HG03175 (cell line): ENCODE measurements around the gene GNG7.
"Not testable (repeated sequence)": the region's sequence is repeated elsewhere in the genome, so short reads cannot be mapped to it uniquely, and the experiment has no call there.

Experiments
- ATAC-seq: cut with Tn5 transposase; IDR thresholded peaks from one replicate; pipeline ENCODE4 v1.9.1; 2021; ENCODE audit warnings: mild to moderate bottlenecking, moderate library complexity; ENCODE audit not compliant: unreplicated experiment

GNG7 gene

DNA sequence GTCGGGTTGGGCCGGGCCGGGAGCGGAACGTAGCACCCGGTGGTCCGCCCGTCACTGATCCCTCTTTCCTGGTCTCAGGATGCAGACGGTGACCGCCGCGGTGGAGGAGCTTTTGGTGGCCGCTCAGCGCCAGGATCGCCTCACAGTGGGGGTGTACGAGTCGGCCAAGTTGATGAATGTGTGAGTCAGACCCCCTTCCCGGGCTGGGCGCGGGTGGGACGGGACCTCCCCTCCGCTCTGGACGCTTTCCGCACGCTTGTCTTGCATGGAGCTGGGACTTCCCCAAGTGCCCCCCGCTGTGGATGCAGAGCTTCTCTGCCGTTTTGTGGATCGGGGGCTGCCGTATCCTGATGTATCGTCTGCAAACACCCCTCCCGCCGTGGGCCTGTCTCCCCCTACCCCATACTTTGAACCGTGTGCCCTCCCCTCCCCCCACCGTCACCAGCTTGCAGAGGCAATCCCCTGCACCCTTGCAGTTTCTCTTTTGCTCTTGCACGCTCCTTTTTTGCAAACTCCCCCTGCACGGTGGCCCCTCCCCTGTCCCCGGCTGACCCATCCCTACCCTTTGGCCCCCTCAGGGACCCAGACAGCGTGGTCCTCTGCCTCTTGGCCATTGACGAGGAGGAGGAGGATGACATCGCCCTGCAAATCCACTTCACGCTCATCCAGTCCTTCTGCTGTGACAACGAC is 225.9 kb downstream of the GNG7 start:
- ATAC-seq, result peak; percentile 6

DNA sequence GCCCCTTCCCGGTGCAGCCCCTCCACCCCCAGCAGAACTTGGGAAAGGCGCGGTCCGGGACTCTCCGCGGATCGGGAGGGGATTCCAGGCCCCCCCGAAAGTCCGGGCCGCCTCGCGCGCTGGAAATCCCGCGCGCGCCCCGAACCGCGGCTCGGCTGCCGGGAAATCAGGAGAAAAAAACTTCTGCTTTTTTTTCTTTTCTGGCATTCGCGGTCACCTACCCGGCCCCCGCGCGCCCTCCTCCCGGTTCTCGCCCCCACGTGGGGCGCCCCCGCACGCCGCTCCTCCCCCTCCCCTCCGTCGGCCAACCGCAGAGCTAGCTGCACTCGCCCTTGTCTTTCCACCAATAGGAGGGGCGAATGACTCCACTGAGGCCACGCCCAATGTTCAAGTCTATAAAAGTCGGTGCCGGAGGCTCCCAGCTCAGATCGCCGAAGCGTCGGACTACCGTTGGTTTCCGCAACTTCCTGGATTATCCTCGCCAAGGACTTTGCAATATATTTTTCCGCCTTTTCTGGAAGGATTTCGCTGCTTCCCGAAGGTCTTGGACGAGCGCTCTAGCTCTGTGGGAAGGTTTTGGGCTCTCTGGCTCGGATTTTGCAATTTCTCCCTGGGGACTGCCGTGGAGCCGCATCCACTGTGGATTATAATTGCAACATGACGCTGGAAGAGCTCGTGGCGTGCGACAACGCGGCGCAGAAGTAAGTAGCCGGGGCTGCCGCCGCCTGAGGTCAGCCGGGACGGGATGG is 226.6 kb downstream of the GNG7 start, which contains the start of gene GADD45B:
GADD45B (plus strand) TSS at position 426 of the 749 bp plus-strand sequence; CDS start at position 658, 232 bp downstream.
- ATAC-seq, result peak; percentile 44

DNA sequence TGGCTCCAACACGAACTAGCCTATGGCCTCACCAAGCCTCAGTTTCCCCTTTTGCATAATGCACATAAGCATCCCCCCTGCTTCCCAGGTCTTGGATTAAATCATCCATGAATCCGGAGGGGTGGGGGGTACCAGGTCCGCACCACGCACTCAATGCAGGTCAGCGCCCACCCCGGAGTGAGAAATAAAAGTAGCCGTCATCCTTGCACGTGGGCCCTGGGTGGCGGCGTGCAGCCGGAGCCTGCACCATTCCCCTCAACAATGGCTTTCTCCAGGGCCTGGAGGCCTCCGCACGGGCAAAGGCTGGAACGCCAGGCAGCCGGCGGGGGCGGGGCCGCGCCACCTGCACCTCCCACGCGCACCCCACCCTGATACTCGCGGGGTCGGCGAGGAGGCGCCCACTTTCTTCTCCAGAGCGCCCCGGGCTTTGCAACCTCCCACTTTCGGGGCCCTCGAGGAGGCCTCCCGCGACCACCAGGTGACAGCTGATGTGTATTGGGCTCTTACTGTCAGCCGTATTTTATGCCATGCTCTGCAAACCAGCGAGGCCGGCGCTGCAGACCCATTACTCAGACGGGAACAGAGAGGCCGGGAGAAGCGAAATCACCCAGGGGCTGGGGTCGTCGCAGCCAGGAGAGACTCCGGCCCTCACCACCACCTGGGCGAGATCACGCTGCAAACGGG is 227.3 kb downstream of the GNG7 start:
- ATAC-seq, result peak; percentile 14

DNA sequence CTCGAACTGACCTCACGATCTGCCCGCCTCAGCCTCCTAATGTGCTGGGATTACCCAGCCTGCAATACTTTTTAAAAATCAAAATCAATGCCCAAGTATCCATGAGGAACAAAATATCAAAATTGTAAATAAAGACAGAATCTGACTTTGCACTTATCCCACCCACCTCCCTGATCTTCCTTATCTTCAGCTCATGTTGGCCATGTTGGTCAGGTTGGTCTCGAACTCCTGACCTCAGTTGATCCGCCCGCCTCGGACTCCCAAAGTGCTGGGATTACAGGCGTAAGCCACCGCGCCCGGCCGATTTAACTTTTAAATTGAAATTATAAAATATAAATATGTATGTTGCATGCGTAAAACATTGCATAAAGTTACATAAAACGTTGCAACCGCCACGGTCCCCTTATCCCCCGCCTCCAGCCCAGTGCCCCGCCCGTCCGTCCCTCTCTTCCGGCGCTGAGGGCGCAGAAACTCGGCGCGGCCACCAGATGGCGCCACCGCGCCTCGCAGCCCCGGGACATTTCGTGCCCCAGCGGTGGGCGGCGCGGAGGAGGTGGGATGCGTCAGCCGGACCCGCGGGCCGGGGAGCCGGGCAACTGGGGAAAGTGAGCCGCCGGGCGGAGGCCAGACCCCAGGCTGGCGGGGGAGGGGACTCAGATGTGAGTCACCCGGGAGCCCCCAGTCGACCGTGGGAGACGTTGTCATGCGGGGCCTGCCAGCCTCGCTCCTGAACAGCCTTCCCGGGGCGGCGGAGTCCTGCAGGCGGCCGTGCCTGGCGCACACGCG is 228.1 kb downstream of the GNG7 start:
- ATAC-seq, result no peak

DNA sequence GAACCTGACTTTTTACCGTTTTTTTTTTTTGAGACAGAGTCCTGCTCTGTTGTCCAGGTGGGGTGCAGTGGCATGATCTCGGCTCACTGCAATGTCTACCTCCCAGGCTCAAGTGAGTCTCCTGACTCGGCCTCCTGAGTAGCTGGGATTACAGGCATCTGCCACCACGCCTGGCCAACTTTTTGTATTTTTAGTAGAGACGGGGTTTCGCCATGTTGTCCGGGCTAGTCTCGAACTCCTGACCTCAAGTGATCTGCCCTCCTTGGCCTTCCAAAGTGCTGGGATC is 232.6 kb downstream of the GNG7 start:
- ATAC-seq, result not testable (repeated sequence)

DNA sequence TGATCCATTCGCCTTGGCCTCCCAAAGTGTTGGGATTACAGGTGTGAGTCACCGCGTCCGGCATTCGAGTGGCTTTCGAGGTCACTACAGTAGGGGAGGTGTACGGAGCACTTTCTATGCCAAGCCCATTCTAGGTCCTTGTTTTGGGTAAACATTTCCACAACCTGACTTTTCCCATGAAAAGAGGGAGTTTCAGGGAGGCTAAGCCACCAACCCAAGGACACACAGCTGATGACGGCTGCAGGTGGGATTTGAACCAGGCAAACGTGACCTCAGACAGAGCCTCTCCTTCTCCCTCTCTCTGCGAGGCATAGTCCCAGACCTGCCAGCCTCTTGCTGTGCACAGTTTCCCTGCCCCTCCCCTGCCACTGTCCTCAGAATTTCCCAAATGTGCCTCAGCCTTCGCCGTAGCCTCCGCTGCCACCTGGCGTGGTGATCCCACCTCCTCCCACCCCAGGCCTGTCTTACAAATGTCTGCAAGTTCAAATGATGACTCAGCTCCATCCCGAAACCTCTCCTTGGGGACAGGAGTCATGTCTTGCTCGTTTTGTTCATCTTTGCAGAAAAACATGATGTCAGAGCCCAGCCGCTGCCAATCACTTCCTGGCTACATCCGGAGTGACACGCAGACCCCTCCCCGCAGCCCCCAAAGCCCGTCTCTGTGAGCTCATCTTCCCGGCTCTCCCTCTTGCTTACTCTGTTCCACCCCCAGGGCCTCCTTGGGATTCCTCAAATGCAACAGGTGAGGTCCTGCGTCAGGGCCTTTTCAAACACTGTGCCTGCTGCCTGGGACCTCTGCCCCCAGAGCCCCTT is 233.2 kb downstream of the GNG7 start:
- no peak for ATAC-seq

DNA sequence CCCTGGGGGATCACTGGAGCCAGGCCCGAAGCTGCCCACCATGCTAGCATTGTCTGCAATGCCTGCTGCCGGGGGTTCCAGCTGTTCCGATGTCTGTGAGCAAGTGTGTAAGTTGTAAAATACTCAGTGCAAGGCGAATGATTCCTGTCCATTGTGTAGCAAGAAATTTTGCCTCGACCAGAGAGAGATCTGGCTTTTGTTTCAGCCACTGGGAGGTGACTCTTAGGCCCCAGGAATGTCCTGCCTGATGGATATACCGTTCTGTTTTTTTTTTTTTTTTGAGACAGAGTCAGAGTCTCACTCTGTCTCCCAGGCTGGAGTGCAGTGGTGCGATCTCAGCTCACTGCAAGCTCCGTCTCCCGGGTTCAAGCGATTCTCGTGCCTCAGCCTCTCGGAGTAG is 233.9 kb downstream of the GNG7 start:
- ATAC-seq, result no peak

DNA sequence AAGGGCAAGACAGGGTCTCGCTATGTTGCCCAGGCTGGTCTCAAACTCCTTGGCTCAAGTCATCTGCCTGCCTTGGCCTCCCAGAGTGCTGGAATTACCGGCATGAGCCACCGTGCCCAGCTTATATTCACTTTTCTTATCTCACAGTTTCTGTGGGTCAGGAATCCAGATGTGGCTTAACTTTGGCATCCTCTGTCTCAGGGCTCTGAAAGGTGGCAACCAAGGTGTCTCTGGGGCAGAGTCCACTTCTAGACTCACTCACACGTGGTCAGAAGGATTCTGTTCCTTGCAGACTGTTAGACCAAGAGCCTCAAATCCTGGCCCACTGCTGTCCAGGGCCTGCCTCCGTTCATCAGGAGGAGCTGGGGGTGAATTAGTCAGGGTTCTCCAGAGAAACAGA is 238.1 kb downstream of the GNG7 start:
- ATAC-seq, result no peak

DNA sequence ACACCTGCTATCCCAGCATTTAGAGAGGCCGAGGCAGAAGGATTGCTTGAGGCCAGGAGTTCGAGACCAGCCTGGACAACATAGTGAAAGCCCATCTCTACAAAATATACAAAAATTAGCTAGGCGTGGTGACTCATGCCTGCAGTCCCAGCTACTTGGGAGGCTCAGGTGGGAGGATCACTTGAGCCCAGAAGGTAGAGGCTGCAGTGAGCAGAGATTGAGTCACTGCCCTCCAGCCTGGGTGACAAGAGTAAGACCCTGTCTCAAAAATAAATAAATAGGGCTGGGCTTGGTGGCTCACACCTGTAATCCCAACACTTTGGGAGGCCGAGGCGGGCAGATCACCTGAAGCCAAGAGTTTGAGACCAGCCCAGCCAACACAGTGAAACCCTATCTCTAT is 238.8 kb downstream of the GNG7 start:
- ATAC-seq, result not testable (repeated sequence)

DNA sequence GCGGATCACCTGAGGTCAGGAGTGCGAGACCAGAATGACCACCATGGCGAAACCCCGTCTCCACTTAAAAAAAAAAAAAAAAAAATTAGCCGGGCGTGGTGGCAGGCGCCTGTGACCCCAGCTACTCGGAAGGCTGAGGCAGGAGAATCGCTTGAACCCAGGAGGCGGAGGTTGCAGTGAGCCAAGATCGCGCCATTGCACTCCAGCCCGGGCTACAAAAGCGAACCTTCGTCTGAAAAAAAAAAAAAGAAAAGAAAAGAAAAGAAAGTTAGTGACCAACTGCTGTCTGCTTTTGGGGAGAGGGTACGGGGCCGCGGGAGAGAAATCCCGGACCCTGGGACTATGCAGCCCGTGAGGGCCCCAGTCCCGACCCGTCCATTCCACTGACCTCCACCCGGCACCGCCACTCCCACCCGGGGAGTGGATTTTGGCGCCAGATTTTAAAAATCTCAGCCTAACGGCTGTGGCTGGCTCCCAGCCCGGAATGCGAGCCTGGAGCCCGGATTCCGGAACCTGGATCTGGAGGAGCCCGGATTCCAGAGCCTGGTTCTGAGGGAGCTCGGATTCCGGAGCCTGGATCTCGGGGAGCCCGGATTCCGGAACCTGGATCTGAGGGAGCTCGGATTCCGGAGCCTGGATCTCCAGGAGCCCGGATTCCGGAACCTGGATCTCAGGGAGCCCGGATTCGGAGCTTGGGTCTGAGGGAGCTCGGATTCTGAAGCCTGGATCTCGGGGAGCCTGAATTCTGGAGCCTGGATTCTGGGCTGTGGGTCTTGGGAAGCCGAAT is 239.7 kb downstream of the GNG7 start:
- ATAC-seq, result no peak

DNA sequence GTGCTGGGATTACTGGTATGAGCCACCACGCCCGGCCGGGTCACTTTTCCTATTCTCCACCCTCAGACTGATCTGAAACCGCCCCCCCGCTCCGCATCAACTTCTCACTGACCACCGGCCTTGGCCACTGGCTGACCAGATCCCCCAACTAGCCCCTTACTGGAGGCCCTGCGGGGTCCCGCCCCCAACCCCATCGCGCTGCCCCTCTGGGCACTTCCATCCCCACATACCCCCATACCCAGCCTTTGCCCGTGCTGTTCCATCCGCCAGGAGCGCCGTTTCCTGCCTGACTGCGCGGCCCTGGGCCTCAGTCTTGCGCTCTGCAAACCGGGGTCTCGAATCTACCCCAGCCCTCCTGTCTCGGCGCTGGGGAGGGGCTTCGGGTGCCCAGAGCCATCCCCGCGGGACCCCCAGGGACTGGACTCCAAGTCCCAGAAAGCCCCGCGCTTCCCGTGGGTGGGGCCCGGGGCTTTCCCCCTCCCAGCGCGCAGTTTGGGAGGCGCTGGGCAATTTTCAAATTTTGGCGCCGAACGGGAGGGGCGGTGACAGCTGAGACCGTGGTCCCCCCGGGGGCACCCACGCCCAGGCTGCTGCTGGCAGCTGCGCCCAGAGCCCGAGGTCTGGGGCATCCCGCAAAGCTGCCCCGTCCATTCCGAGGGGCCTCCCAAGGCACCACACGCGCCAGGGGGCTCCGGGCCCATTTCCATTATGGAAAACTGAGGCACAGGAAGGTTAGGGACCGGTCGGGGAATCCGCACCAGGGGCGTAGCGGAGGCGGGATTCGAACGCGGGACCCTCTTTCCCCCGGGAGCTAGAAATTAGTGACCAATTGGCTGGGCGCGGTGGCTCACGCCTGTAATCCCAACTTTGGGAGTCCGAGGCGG is 240.5 kb downstream of the GNG7 start:
- ATAC-seq, result no peak
